AG04449 (cell line): Measurements from ENCODE around the gene PDE8A.

Experiments
- CTCF ChIA-PET: fragments of 350-600 bp; formaldehyde crosslinking; extraction: SDS; loops from one replicate; lab custom pipeline; 2021; ENCODE audit warnings: antibody characterized with exemption; lab: Yijun Ruan, JAX
- POLR2A ChIA-PET: fragments of 400-600, 350-600 bp; formaldehyde crosslinking; extraction: SDS; loops from one replicate; lab custom pipeline; 2020; ENCODE audit warnings: antibody characterized with exemption, inconsistent platforms; lab: Yijun Ruan, JAX
- DNase-seq: peaks from one replicate; pipeline ENCODE4 v3.0.0-alpha.2; 2010; ENCODE audit warnings: low read depth, low spot score
- H3K4me3 ChIP-seq: 2 replicates; pipeline ENCODE4 v1.5.1; 2011; ENCODE audit warnings: low read depth, mild to moderate bottlenecking, control low read depth, low read length
- TF ChIP-seq, protein P1 (sequence below): IDR thresholded peaks from one replicate; pipeline ENCODE4 v1.5.1; 2011; ENCODE audit warnings: mild to moderate bottlenecking, moderate library complexity, low read length, control low read depth, inconsistent platforms; ENCODE audit not compliant: insufficient read depth; ENCODE audit errors: missing control alignments

PDE8A gene

DNA sequence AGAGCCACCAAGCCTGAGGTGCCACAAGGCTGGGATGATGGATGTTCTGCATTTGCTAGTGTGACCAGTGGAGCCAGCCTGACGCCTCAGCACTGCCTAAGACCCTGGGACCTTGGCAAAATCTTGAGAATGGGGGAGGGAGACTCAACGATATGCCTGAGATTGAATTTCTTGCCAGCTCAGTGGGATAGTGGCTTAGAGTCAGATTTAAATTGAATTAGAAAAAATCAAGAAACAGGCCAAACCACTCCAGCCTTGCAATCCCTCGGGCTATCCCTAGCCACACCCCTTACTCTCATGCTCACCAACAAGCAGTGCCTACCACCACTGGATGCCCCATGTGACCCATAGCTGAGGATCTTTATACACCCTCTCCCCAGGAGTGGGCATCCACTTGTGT lies 18.7 kb upstream of the PDE8A start:
- DNase-seq, result no peak
- CTCF ChIA-PET, result interaction anchor here (0.8 kb wide), 1 partner anchor 79 kb away, joined by 4 read pairs; no protein-coding TSS in a partner anchor
- TF ChIP-seq, protein P1, sequence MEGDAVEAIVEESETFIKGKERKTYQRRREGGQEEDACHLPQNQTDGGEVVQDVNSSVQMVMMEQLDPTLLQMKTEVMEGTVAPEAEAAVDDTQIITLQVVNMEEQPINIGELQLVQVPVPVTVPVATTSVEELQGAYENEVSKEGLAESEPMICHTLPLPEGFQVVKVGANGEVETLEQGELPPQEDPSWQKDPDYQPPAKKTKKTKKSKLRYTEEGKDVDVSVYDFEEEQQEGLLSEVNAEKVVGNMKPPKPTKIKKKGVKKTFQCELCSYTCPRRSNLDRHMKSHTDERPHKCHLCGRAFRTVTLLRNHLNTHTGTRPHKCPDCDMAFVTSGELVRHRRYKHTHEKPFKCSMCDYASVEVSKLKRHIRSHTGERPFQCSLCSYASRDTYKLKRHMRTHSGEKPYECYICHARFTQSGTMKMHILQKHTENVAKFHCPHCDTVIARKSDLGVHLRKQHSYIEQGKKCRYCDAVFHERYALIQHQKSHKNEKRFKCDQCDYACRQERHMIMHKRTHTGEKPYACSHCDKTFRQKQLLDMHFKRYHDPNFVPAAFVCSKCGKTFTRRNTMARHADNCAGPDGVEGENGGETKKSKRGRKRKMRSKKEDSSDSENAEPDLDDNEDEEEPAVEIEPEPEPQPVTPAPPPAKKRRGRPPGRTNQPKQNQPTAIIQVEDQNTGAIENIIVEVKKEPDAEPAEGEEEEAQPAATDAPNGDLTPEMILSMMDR, result no peak
- POLR2A ChIA-PET, result no interaction called here
- no peak overlapping the region for H3K4me3 ChIP-seq

DNA sequence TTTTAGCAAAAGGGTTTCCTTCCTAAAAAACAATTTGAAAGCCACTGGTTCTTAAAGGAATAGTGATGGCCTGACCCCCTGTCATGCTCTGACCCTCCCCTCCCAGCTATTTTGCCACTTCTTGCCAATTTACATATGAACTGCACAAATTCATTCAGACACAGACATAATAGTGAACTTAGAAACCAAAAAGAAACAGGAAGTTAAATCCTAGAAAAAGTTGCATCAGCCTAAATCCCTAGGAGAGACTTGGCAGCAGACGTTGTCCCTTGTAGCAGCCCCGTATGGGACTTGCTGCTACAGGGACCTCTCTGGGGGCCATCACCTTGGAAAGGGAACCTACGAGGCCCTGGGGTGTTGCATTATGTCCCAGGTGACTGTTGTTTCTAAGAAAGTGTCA lies 14.3 kb upstream of the PDE8A start:
- ChIA-PET CTCF (interaction anchor here (0.9 to 1.6 kb wide), 4 partner anchors 10 to 78 kb away, joined by 3 to 4 read pairs (median 3); partner anchors contain the start of gene PDE8A), POLR2A (no interaction called here)
- H3K4me3 ChIP-seq, result no peak overlapping the region
- DNase-seq, result no peak
- TF ChIP-seq, protein P1, result no peak

DNA sequence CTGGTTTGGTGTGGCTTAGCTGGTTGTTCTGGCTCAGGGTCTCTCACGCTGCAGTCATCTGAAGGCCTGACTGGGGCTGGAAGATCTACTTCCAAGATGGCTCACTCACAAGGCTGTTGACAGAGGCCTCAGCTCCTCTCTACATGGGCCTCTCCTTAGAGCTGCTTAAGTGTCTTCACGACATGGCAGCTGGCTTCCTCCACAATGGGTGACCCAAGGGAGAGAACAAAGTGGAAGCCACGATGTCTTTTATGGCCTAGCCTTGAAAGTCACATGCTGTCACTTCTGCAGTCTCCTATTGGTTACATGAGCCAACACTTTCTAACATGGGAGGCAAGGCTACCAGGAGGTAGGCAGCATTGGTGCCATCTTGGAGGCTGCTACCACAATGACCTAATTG lies 13.4 kb upstream of the PDE8A start:
- no peak for DNase-seq
- no peak overlapping the region for H3K4me3 ChIP-seq
- ChIA-PET CTCF (no interaction called here), POLR2A (interaction anchor here (0.8 kb wide), 1 partner anchor 13 kb away, joined by 3 read pairs; the partner anchor contains the start of gene PDE8A)
- TF ChIP-seq, protein P1, result no peak

DNA sequence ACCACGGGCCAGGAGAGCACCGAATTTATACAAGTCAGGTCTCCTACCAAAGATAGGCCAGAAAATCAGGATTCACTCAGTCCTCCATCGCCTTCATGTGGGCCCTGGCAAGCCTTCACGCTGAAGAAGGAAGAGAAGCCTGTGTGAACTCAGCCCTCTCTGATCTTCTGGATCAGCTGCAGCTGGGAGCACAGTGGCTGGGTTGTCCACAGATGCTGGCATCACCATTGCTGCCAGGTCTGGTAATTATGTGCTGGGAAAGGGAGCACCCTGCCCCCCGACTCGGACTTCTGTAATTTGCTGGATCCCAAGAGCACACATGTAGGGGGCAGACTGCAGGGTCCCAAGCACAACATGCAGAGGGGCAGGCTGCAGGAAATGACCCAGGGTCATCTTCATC lies 12.4 kb upstream of the PDE8A start:
- DNase-seq, result no peak
- ChIA-PET CTCF (interaction anchor here (0.8 kb wide), 1 partner anchor 12 kb away, joined by 3 read pairs; no protein-coding TSS in a partner anchor), POLR2A (interaction anchor here (0.8 kb wide), 1 partner anchor 12 kb away, joined by 3 read pairs; the partner anchor contains the start of gene PDE8A)
- no peak overlapping the region for H3K4me3 ChIP-seq
- TF ChIP-seq, protein P1, result no peak

DNA sequence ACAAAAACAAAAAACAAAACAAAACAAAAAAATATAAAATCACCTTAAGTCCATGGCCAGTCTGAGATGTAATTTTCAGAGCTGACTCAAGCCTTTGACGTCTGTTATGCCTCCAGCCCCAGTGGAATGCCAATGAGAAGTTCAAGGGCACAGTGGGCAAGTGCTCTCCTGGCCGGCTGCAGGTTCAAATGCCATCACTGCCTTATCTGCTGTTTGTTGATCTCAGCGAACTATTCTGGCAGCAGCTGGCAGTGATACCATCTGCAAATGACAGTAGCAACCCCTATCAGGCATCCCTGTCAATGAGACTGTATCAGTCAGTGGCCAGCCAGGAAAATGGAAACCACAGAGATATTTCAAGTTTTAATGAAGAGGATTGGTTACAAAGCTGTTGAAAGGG lies 10.8 kb upstream of the PDE8A start:
- DNase-seq, result no peak
- POLR2A ChIA-PET, result no interaction called here
- CTCF ChIA-PET, result interaction anchor here (2.1 kb wide), 1 partner anchor 9 kb away, joined by 5 read pairs; no protein-coding TSS in a partner anchor

DNA sequence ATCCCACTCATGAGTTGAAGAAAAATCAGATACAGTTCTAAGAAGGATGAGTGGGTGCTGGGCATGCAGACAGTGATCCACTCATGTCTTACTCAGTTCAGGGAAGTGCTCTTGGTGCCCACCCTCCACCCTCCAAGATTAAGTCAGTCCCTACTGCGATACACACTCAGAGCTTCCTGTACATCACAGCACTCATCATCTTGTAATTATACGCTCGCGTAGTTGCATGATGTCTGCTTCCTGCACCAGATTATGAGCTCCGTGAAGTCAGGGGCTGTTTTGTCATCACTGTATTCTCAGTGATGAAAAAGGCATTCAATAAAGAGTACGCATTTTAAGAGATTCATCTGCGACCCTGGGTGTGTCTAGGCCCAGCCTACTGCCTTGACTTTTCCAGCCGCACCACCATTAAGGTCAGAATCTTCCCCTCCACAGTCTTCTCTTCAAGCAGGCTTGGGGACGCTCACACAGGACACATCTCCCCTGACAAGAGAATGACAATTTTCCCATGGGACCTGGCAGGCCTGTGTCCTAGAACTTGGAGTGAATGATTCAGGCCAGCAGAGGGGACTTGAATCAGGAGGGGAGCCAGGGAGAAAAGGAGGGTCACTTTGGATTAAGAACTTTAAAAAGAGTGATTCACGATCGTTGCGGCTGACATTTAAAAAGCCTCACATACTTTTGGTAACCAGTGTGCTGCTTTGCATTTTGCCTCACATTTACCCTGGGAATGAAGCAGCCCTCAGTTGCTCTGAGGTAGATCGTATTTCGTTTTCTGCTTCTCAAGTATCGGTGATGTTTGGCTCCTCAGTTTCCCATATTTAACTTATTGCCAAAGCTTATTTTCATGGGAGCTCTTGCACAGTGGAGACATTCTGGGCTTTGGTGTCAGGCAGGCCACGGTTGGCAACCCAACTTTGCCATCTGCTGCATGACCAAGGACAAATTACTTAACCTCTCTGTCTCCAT lies 7.9 kb upstream of the PDE8A start:
- no peak for DNase-seq
- TF ChIP-seq, protein P1, result no peak
- CTCF ChIA-PET, result interaction anchor here (0.6 to 1.4 kb wide), 4 partner anchors 18 to 71 kb away, joined by 3 to 4 read pairs (median 4); no protein-coding TSS in a partner anchor
- H3K4me3 ChIP-seq, result no peak overlapping the region
- POLR2A ChIA-PET, result no interaction called here

More for the DNA sequence above, 10.8 kb upstream of the PDE8A start:
- TF ChIP-seq, protein P1, result no peak
- H3K4me3 ChIP-seq, result no peak overlapping the region
